Measurements from ENCODE around the gene MACROH2A1. TPM values are rescaled to one million over a fixed set of nuclear protein-coding genes. Genes with fewer than 3 reads are reported as not detected.

The MACROH2A1 gene
- total RNA-seq, 2 donors from 2014 or later = 189 to 191 TPM

DNA sequence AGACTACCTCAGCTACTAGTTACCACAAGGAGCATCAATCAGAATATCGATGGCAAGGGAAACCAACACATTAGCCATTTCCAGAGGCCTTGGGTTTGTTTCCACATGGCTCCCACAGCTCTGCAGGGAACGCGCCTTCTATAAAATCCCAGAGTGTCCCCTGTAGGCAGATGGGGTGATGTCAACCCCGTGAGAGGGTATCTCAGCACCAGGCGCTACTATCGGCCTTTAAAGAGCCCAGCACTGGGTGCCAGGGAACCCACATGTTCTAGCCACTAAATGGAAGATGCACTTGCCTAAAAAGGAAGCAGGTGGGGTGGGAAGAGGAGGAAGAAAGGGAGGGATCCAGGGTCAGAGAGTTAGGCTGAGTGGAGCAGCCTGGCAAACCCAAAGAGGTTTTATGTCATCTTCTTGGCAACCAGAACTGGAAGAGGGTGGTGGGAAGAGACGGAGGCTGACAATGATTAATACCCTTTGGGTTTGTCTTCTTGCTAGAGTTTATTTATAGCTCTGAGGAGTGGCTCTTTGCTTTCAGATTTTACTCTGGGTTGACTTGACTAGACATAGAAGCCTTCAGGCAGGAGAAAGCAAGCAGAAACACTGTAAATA is 19.9 kb downstream of the MACROH2A1 start:
- Histone ChIP-seq H3K27ac (peak overlapping the region in 1 of 2 donors; percentile 29), H3K9me3 (no peaks in the 10 kb centered on the region), H3K4me3 (no peak overlapping the region), H3K36me3 (no peaks in the 10 kb centered on the region), H3K27me3 (replicated peaks; ENCODE audit: insufficient read depth) (no peaks in the 10 kb centered on the region), H3K4me1 (replicated peaks) (no peaks in the 10 kb centered on the region)
- TF ChIP-seq POLR2A (IDR thresholded peaks at IDR 0.05) = no peak
- no peak for TF ChIP-seq POLR2AphosphoS5 (IDR thresholded peaks at IDR 0.05)
- 51% methylated on average over 7 of the region's 7 CpGs for WGBS
- no peak for DNase-seq (ENCODE audit: low spot score)
- intact Hi-C loops (cut with DNase I) = no loop called here

DNA sequence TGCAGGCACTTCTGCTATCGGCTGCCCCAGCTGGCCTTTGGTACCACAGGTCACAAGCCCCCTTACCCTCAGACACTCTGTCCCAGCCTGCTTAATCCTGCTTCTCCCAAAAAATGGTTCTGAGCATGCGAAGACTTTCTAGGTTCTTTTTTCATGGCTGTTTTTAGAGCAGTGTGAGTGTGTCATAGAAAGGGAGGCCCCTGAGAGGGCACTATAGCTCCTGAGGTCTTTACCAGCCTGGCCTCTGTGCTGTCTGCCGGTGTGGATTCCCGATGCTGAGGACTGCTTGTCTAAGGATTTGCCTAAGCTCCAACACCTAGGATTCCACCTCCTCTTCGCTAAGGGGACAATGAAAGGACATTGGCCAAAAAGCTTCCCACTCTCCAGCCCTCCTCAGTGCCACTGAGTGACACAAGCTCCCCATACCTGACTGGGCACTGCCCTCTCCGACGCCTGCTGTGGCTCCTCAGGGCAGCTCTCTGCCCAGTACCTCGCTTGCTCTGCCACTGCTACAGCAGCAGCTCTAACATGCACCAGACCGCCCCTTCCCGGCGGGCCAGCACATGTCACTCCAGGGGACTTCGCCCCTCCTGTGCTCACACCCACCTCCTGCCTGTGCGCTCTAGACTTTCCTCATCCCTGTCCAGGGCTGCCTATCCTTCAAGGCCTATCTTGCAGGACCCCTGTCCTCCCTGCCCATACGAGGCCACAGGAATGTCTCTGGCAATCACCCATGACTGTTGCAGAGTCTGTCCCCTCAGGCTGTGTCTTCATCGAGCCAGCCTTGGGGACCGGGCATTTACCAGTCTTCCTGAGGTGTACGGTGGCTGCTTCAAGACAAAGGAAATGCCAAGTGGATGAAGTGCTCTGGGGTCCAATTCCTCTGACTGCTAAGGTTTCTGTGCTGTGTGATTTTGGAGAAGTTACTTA is 21.0 kb downstream of the MACROH2A1 start:
- H3K9me3 ChIP-seq = no peaks in the 10 kb centered on the region
- 61% methylated on average over 17 of the region's 17 CpGs for WGBS
- H3K4me3 ChIP-seq = no peak overlapping the region
- H3K4me1 ChIP-seq (replicated peaks) = no peaks in the 10 kb centered on the region
- TF ChIP-seq POLR2A (IDR thresholded peaks at IDR 0.05) (no peak), POLR2AphosphoS5 (IDR thresholded peaks at IDR 0.05) (no peak)
- TF ChIP-seq, protein P1, sequence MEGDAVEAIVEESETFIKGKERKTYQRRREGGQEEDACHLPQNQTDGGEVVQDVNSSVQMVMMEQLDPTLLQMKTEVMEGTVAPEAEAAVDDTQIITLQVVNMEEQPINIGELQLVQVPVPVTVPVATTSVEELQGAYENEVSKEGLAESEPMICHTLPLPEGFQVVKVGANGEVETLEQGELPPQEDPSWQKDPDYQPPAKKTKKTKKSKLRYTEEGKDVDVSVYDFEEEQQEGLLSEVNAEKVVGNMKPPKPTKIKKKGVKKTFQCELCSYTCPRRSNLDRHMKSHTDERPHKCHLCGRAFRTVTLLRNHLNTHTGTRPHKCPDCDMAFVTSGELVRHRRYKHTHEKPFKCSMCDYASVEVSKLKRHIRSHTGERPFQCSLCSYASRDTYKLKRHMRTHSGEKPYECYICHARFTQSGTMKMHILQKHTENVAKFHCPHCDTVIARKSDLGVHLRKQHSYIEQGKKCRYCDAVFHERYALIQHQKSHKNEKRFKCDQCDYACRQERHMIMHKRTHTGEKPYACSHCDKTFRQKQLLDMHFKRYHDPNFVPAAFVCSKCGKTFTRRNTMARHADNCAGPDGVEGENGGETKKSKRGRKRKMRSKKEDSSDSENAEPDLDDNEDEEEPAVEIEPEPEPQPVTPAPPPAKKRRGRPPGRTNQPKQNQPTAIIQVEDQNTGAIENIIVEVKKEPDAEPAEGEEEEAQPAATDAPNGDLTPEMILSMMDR (IDR thresholded peaks at IDR 0.05) = no peak
- H3K27me3 ChIP-seq (replicated peaks; ENCODE audit: insufficient read depth) = no peaks in the 10 kb centered on the region
- no peak for DNase-seq (ENCODE audit: low spot score)
- intact Hi-C loops (cut with DNase I) = no loop called here
- no peak overlapping the region for H3K27ac ChIP-seq
- H3K36me3 ChIP-seq = no peaks in the 10 kb centered on the region

DNA sequence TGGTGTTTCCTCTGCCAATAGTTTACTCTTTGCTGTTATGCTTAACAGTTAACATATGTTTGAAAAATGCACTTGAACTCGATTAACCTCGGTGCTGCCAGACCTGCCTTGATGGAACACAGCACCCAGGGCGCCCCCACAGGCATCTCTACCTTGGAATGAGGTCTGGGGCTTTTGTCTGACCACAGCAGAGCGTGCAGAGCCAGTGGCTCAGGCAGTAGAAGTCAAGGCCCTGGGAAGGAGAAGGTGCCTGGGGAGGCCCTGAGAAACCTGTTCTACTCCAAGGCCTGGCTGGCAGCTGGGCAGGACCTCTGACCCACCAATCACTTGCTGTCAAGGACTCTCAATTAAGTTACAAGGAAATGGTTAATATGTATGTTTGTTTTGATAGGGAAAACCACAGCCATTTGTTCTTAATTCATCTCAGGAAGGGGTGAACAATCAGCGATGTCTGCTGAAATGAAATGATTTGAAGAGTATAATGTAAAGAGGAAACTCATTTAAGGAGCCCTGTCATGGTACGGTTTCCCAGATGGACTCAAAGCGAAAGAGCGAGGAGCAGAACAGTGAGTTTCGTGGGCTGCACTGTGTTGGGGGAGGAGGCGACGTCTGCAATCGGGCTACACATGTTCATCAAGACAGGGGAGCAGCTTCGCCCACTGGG is 21.9 kb downstream of the MACROH2A1 start:
- Histone ChIP-seq H3K36me3 (no peaks in the 10 kb centered on the region), H3K27me3 (replicated peaks; ENCODE audit: insufficient read depth) (no peaks in the 10 kb centered on the region), H3K9me3 (no peaks in the 10 kb centered on the region), H3K4me1 (replicated peaks) (peaks cover 6% of the 10 kb centered on the region), H3K27ac (no peak overlapping the region), H3K4me3 (no peak overlapping the region)
- 83% methylated on average over 13 of the region's 13 CpGs for WGBS
- intact Hi-C loops (cut with DNase I) = no loop called here
- TF ChIP-seq POLR2AphosphoS5 (IDR thresholded peaks at IDR 0.05) (no peak), POLR2A (IDR thresholded peaks at IDR 0.05) (no peak)
- TF ChIP-seq, protein P1 (IDR thresholded peaks at IDR 0.05) = no peak
- no peak for DNase-seq (ENCODE audit: low spot score)

DNA sequence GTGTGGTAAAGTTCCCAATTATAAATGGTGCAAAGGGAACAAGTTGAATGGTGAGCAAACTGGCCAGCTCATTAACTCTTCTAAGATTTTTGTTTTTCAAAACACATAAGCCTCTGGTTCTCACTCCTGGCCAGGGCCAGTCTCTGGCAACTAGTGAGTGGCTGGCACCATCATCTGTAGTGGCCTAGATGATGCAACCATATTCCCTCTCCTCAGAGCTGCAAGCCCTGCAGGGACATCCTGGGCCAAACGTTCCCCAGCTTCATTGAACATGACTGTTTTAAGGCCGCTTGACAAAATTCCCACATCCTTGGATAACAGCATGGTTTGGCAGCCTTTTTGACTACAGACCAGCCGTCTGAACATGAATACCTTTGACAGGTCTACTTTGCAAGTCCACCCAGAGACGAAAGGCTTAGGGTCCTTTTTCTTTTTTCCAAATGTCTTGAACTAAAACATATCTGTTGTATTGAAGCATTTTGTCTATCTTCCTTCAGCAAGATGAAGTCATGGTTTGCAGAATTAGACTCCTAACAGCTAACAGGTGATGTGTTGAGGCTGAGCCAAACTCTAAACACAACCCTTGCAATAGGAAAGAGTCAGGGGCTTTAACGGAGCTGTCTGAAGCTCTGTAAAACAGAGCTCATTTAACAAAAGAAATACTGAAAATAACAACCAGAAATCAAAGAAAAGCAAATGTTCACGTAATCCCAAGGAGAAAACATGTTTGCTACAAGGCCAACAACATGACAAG is 23.8 kb downstream of the MACROH2A1 start:
- Histone ChIP-seq H3K4me1 (replicated peaks) (peaks cover 8% of the 10 kb centered on the region), H3K36me3 (no peaks in the 10 kb centered on the region), H3K9me3 (no peaks in the 10 kb centered on the region), H3K27ac (no peak overlapping the region), H3K4me3 (no peak overlapping the region), H3K27me3 (replicated peaks; ENCODE audit: insufficient read depth) (no peaks in the 10 kb centered on the region)
- intact Hi-C loops (cut with DNase I) = no loop called here
- 66% methylated on average over 6 of the region's 6 CpGs for WGBS
- no peak for DNase-seq (ENCODE audit: low spot score)
- TF ChIP-seq, protein P1 (IDR thresholded peaks at IDR 0.05) = no peak
- TF ChIP-seq POLR2A (IDR thresholded peaks at IDR 0.05) (no peak), POLR2AphosphoS5 (IDR thresholded peaks at IDR 0.05) (no peak)
